Measurements from ENCODE around the gene ST7. TPM values are rescaled to one million over a fixed set of nuclear protein-coding genes. Genes with fewer than 3 reads are reported as not detected.

Gene ST7
- total and polyA plus RNA-seq, 2 of the 8 experiments (the other 6 are each of a cell fraction or from before 2014, with no cell fraction given), result 16.3 to 18.0 TPM

DNA sequence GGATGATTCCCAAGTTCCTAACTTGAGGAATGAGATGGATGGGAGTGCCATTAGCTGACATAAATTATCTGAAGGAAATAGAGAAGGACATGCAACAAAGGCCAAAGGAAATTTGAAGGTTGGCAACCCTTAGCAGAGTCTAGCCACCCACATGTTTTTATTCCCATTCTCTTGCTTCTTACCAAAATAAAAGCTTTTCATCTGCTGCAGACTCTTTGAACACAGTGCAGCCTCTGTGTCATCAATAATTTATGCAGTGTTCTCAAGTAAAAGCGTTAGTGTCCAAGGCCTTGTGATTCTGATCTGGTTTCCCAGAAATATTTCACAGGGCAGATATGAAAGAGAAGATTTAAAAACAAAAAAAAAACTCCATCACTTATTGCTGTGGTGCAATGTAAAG, 98.5 kb downstream of the ST7 start:
- Histone ChIP-seq H4K5ac (ENCODE audit: insufficient read length, low read depth, low read length) (no peak overlapping the region), H3K23me2 (ENCODE audit: low read depth, low read length) (no peaks in the 10 kb centered on the region), H4K20me1 (replicated peaks in 1 of 2; ENCODE audit: control insufficient read depth in 1 of 2, insufficient read depth in 2 of 2, low read length in 2 of 2) (no peaks in the 10 kb centered on the region), H3K9me3 (ENCODE audit: insufficient read depth in 2 of 2, low read depth in 1 of 2, low read length in 1 of 2) (no peaks in the 10 kb centered on the region), H3K4me1 (replicated peaks in 1 of 4; ENCODE audit: control insufficient read depth in 3 of 4, insufficient read depth in 4 of 4, low read length in 3 of 4) (no peaks in the 10 kb centered on the region), H3K4ac (replicated peaks; ENCODE audit: insufficient read length, low read depth, low read length) (no peak overlapping the region), H2AK5ac (ENCODE audit: low read depth, low read length) (no peak overlapping the region), H3K27ac (ENCODE audit: low read depth, low read length) (no peak overlapping the region), H3K14ac (ENCODE audit: insufficient read length) (no peak overlapping the region), H2BK12ac (ENCODE audit: low read depth, low read length) (no peak overlapping the region), H2BK15ac (ENCODE audit: low read length) (no peak overlapping the region), H4K8ac (ENCODE audit: extremely low read depth, insufficient read depth, low read length) (no peak overlapping the region), H3K79me2 (ENCODE audit: control insufficient read depth in 1 of 2, insufficient read depth in 2 of 2, low read length in 2 of 2) (no peaks in the 10 kb centered on the region), H3K4me3 (ENCODE audit: extremely low read depth in 1 of 4, insufficient read depth in 2 of 4, low read depth in 3 of 4, low read length in 4 of 4) (no peak overlapping the region), H3K79me1 (ENCODE audit: low read depth, low read length) (no peaks in the 10 kb centered on the region), H2BK120ac (replicated peaks; ENCODE audit: low read depth, low read length) (no peak overlapping the region), H2BK5ac (ENCODE audit: low read depth, low read length) (no peak overlapping the region), H4K91ac (replicated peaks; ENCODE audit: insufficient read length, low read length) (no peak overlapping the region), H3K23ac (ENCODE audit: insufficient read length) (no peak overlapping the region), H3K36me3 (ENCODE audit: control insufficient read depth in 2 of 4, insufficient read depth in 4 of 4, low read length in 3 of 4) (no peaks in the 10 kb centered on the region), H3K56ac (replicated peaks; ENCODE audit: insufficient read length, low read depth, low read length) (no peak overlapping the region), H3K18ac (ENCODE audit: extremely low read depth, low read length) (no peak overlapping the region), H3K27me3 (replicated peaks in 1 of 4; ENCODE audit: control insufficient read depth in 3 of 4, extremely low read depth in 1 of 4, insufficient read depth in 3 of 4, low read length in 3 of 4) (no peaks in the 10 kb centered on the region), H2AFZ (ENCODE audit: low read length) (no peak overlapping the region), H3K9ac (replicated peaks in 1 of 4; ENCODE audit: extremely low read depth in 1 of 4, low read depth in 3 of 4, low read length in 3 of 4) (no peak overlapping the region), H2BK20ac (ENCODE audit: low read length) (no peak overlapping the region), H3K4me2 (ENCODE audit: insufficient read depth in 1 of 2, low read depth in 2 of 2, low read length in 2 of 2) (no peak overlapping the region)
- DNase-seq (ENCODE audit: low read depth in 1 of 2, low spot score in 2 of 2) (no peak), FAIRE-seq (no peak)
- POLR2A ChIA-PET (ENCODE audit: partially characterized antibody), result interaction anchor here (0.7 kb wide), 1 partner anchor 9 kb away, joined by 4 read pairs; no protein-coding TSS in a partner anchor
- CTCF ChIA-PET (ENCODE audit: partially characterized antibody), result interaction anchor here (1.1 kb wide), 1 partner anchor 68 kb away, joined by 3 read pairs; no protein-coding TSS in a partner anchor
- WGBS, 2 experiments (ENCODE audit: extremely low coverage in 1 of 2, insufficient coverage in 1 of 2, insufficient read length in 1 of 2, insufficient replicate concordance in 2 of 2, low coverage in 1 of 2, low lambda C conversion rate in 2 of 2, missing lambda C conversion rate in 1 of 2), result 86% methylated on average over 1 of the region's 1 CpG; no CpG with 5 or more reads in 1 of the 2 experiments
- no peak for TF ChIP-seq SP4 (IDR thresholded peaks at IDR 0.05; ENCODE audit: low read length)

Measured in H1 (cell line).